Measurements from ENCODE around the gene SCAP. TPM values are rescaled to one million over a fixed set of nuclear protein-coding genes. Genes with fewer than 3 reads are reported as not detected.

SCAP gene
- total and polyA plus RNA-seq, 2 of the 13 experiments (the other 11 are each of a cell fraction or from before 2014, with no cell fraction given) = 40.4 to 53.3 TPM

- TF ChIP-seq ZSCAN29 (CRISPR knock-in tag; conservative IDR thresholded peaks at IDR 0.05) (peak; percentile 67; the same call in 1 of the 2 replicates), KLF6 (CRISPR knock-in tag; IDR thresholded peaks at IDR 0.05) (no peak), KLF11 (CRISPR knock-in tag; IDR thresholded peaks at IDR 0.05) (0 out of 2 replicates have a peak, but pooled peaks have one; percentile 64), ZNF552 (CRISPR knock-in tag; IDR thresholded peaks at IDR 0.05; ENCODE audit: borderline replicate concordance) (no peak), MLXIP (CRISPR knock-in tag; IDR thresholded peaks at IDR 0.05; ENCODE audit: borderline replicate concordance) (no peak), ZNF121 (CRISPR knock-in tag; IDR thresholded peaks at IDR 0.05) (no peak), HOXA5 (CRISPR knock-in tag; IDR thresholded peaks at IDR 0.05) (no peak; the same call in none of the 2 replicates), RCOR2 (CRISPR knock-in tag; IDR thresholded peaks at IDR 0.05) (no peak), ZNF720 (CRISPR knock-in tag; IDR thresholded peaks at IDR 0.05) (no peak), SMARCE1 (IDR thresholded peaks at IDR 0.05; ENCODE audit: borderline replicate concordance) (no peak), SMYD3 (CRISPR knock-in tag; IDR thresholded peaks at IDR 0.05) (peak; percentile 63; the same call in 1 of the 2 replicates), TIGD3 (CRISPR knock-in tag; IDR thresholded peaks at IDR 0.05; ENCODE audit: borderline replicate concordance) (no peak), DRAP1 (CRISPR knock-in tag; IDR thresholded peaks at IDR 0.05) (peak; percentile 89), ZNF609 (CRISPR knock-in tag; IDR thresholded peaks at IDR 0.05; ENCODE audit: borderline replicate concordance) (peak; percentile 76), SALL2 (CRISPR knock-in tag; IDR thresholded peaks at IDR 0.05) (peak; percentile 19; the same call in 1 of the 2 replicates), BRD4 (CRISPR knock-in tag; IDR thresholded peaks at IDR 0.05) (peak; percentile 90; the same call in 1 of the 2 replicates), ZNF503 (CRISPR knock-in tag; IDR thresholded peaks at IDR 0.05) (peak; percentile 75)
These were observed 95.0 kb downstream of the SCAP start, which contains the start of gene PTPN23 (continued) for GRCh38 chr3:47380601-47381316.

Data from HepG2 (cell line).